Hepatic stellate cell (primary cell): ENCODE results near the gene IL24.
"Not testable (repeated sequence)": the region's sequence is repeated elsewhere in the genome, so short reads cannot be mapped to it uniquely, and the experiment has no call there.

ENCODE experiments used
- DNase-seq: peaks from one replicate; pipeline ENCODE4 v3.0.0; 2011; ENCODE audit warnings: low spot score

Gene IL24

GRCh38 chr1:206904423-206905142 lies 7.3 kb downstream of the IL24 start:
- no peak for DNase-seq

- DNase-seq = peak; percentile 93
Measured at GRCh38 chr1:206905295-206906164, 8.3 kb downstream of the IL24 start.

- no peak for DNase-seq
Measured at GRCh38 chr1:206907304-206907991, 10.2 kb downstream of the IL24 start.

- DNase-seq = no peak
Measured at GRCh38 chr1:206908038-206908437, 10.8 kb downstream of the IL24 start.

GRCh38 chr1:206909161-206909882 lies 12.1 kb downstream of the IL24 start:
- DNase-seq = peak; percentile 54

GRCh38 chr1:206909883-206910318 lies 12.7 kb downstream of the IL24 start:
- DNase-seq = peak; percentile 26

GRCh38 chr1:206911064-206911663 lies 13.9 kb downstream of the IL24 start:
- peak; percentile 80 for DNase-seq

GRCh38 chr1:206912445-206913095 lies 15.3 kb downstream of the IL24 start:
- peak; percentile 81 for DNase-seq

GRCh38 chr1:206913766-206914537 lies 16.7 kb downstream of the IL24 start:
- no peak for DNase-seq

GRCh38 chr1:206915030-206915735 lies 17.9 kb downstream of the IL24 start:
- DNase-seq = no peak

GRCh38 chr1:206916000-206916709 lies 18.9 kb downstream of the IL24 start:
- DNase-seq = no peak

GRCh38 chr1:206918076-206918475 lies 20.8 kb downstream of the IL24 start:
- DNase-seq = no peak

GRCh38 chr1:206921772-206922265 lies 24.6 kb downstream of the IL24 start, which contains the start of gene FCMR:
Gene FCMR, minus strand, starts transcription at chr1:206921941. Its CDS starts 87 bp downstream, at chr1:206921854.
- DNase-seq = no peak

- DNase-seq = no peak
Measured at GRCh38 chr1:206922524-206922923, 25.3 kb downstream of the IL24 start.

GRCh38 chr1:206923009-206923960 lies 26.0 kb downstream of the IL24 start:
- DNase-seq = no peak

GRCh38 chr1:206923961-206924557 lies 26.8 kb downstream of the IL24 start:
- not testable (repeated sequence) for DNase-seq

GRCh38 chr1:206924592-206925105 lies 27.4 kb downstream of the IL24 start:
- DNase-seq = no peak
